ENCODE results near the gene PRDX4. TPM values are rescaled to one million over a fixed set of nuclear protein-coding genes. Genes with fewer than 3 reads are reported as not detected.

PRDX4 gene
- polyA plus RNA-seq (2011; rRNA removed) = 278 and 345 TPM in 2 replicates
- polyA minus RNA-seq (2011; rRNA and poly(A)+ RNA removed) = 35.3 and 59.6 TPM in 2 replicates

DNA sequence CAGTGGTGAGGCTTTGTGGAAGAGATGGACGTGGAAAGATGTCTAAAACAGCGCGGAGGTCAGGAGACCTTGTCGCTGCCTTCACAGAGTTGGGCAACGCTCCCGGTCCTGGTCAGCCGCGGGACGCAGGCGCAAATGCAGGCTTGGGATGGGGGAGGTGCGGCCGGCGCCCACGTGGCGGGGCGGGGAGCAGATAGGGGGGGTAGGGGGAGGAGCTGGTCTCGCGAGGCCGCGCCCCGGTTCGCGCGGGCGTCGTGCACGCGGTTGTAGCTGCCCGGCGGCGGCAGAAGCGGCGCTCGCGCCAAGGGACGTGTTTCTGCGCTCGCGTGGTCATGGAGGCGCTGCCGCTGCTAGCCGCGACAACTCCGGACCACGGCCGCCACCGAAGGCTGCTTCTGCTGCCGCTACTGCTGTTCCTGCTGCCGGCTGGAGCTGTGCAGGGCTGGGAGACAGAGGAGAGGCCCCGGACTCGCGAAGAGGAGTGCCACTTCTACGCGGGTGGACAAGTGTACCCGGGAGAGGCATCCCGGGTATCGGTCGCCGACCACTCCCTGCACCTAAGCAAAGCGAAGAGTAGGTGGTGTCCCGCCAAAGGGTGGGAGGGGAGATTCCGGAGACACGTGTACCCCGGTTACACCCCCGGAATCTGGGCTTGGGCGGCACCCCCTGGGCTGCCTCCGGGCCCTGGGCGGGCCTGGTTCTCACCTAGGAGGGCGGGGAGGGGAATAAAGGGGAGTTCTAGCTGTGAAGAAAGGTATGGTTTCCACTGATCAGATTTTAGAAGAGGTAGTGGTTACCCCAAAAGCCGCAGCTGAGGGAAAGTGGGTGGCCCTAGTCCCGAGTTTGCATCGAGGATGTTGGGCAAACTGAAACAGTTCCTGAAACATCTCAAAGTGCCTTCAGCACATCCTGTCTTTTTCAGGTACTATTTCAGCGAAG is at the start of gene PRDX4:
TSS of gene PRDX4 (plus strand) at position 255 of the 939 bp plus-strand sequence. CDS start at position 333, 78 bp downstream.
- peak within 1 kb of the TSS; percentile 39 for H3K27ac ChIP-seq (ENCODE audit: low read depth, low read length)
- ChIA-PET CTCF (interaction anchor here (1.0 kb wide), 1 partner anchor 1682 kb away, joined by 5 read pairs; no protein-coding TSS in a partner anchor), POLR2A (no interaction called here)
- peak within 1 kb of the TSS; percentile 79 for H3K4me3 ChIP-seq (ENCODE audit: low read depth, low read length)
- TF ChIP-seq, protein P1, sequence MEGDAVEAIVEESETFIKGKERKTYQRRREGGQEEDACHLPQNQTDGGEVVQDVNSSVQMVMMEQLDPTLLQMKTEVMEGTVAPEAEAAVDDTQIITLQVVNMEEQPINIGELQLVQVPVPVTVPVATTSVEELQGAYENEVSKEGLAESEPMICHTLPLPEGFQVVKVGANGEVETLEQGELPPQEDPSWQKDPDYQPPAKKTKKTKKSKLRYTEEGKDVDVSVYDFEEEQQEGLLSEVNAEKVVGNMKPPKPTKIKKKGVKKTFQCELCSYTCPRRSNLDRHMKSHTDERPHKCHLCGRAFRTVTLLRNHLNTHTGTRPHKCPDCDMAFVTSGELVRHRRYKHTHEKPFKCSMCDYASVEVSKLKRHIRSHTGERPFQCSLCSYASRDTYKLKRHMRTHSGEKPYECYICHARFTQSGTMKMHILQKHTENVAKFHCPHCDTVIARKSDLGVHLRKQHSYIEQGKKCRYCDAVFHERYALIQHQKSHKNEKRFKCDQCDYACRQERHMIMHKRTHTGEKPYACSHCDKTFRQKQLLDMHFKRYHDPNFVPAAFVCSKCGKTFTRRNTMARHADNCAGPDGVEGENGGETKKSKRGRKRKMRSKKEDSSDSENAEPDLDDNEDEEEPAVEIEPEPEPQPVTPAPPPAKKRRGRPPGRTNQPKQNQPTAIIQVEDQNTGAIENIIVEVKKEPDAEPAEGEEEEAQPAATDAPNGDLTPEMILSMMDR (IDR thresholded peaks at IDR 0.05; ENCODE audit: low read depth, low read length) = no peak
- no peaks in the 10 kb centered on the region; the same call in 1 of the 2 replicates for H3K9me3 ChIP-seq (ENCODE audit: control insufficient read depth, insufficient read depth, low read length)
- H3K27me3 ChIP-seq (ENCODE audit: control insufficient read depth, insufficient read depth, low read length) = no peaks in the 10 kb centered on the region
- peak; percentile 59 for DNase-seq (ENCODE audit: low read depth, low spot score)

DNA sequence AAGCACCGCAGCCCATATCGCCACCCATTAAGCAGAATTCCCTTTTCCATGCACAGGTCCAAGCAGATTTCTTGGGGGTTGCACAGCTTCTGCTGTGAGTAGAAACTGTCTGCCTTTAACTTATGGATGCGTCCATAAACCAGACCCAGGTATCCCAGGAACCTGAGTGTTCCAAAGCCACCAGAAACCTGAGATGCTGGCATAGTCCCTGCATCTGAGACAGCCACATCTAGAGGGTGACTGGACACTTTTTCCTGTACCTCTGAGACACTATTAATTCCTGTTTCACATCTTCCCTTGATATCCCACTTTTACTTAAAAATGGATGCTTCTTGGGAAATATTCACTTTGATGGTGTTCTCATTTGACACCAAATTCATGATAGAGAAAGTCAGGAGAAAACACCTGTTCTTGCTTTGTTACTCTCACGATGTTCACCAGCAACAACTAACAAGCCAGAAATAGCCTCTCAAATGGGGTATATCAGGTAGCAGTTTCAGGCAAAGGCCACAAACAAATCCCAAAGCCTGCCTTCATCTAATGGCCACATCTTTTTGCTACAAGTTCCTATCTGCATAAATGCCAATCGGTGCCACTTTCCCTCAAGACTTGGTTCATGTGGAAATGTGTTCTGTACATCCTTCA is 45.5 kb upstream of the PRDX4 start:
- ChIA-PET CTCF (no interaction called here), POLR2A (no interaction called here)
- no peak overlapping the region for H3K4me3 ChIP-seq (ENCODE audit: low read depth, low read length)
- DNase-seq (ENCODE audit: low read depth, low spot score) = no peak
- peaks cover 2% of the 10 kb centered on the region for H3K27me3 ChIP-seq (ENCODE audit: control insufficient read depth, insufficient read depth, low read length)
- H3K9me3 ChIP-seq (ENCODE audit: control insufficient read depth, insufficient read depth, low read length) = no peaks in the 10 kb centered on the region
- H3K27ac ChIP-seq (ENCODE audit: low read depth, low read length) = no peak overlapping the region
- TF ChIP-seq, protein P1 (IDR thresholded peaks at IDR 0.05; ENCODE audit: low read depth, low read length) = no peak

DNA sequence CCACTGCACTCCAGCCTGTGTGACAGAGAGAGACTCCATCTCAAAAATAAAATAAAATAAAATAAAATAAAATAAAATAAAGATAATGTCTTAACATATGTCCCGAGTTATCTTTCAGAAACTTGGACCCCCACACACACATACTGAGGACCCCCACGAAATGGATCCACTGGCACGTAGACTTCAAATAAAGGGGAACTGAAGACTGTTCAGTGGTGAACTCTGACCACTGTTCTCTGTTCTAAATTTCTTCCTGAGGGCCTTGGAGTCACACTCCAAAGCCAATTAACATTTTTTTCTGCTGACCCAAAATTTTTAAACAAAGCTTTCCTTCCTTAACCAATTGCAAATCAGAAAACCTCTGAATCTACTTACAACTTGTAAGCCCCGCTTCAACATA is 43.5 kb upstream of the PRDX4 start:
- TF ChIP-seq, protein P1 (IDR thresholded peaks at IDR 0.05; ENCODE audit: low read depth, low read length) = no peak
- no peak overlapping the region for H3K4me3 ChIP-seq (ENCODE audit: low read depth, low read length)
- H3K27me3 ChIP-seq (ENCODE audit: control insufficient read depth, insufficient read depth, low read length) = peaks cover 2% of the 10 kb centered on the region
- ChIA-PET POLR2A (no interaction called here), CTCF (no interaction called here)
- no peak overlapping the region for H3K27ac ChIP-seq (ENCODE audit: low read depth, low read length)
- H3K9me3 ChIP-seq (ENCODE audit: control insufficient read depth, insufficient read depth, low read length) = no peaks in the 10 kb centered on the region
- no peak for DNase-seq (ENCODE audit: low read depth, low spot score)

DNA sequence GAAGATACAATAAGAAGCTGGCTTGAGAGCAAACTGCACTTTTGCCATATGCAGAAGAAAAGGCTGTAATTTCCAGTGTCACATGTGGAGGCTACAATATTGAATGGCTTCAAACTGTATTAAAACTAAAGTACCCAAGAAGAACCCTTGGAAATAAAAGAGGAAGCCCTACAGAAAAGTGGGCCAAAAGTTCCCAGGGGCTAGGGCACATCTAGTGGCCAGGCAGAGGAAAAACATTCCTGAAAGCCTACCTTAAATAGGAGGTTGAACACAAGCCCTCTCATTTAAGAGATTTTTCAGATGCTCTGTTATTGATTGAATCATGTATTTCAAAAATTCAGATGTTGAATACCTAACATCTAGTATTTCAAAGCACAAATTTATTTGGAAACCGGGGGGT is 40.6 kb upstream of the PRDX4 start:
- TF ChIP-seq, protein P1 (IDR thresholded peaks at IDR 0.05; ENCODE audit: low read depth, low read length) = no peak
- DNase-seq (ENCODE audit: low read depth, low spot score) = no peak
- no peak overlapping the region for H3K4me3 ChIP-seq (ENCODE audit: low read depth, low read length)
- ChIA-PET POLR2A (no interaction called here), CTCF (interaction anchor here (0.5 kb wide), 1 partner anchor 1231 kb away, joined by 3 read pairs; no protein-coding TSS in a partner anchor)
- H3K9me3 ChIP-seq (ENCODE audit: control insufficient read depth, insufficient read depth, low read length) = no peaks in the 10 kb centered on the region
- no peaks in the 10 kb centered on the region for H3K27me3 ChIP-seq (ENCODE audit: control insufficient read depth, insufficient read depth, low read length)
- H3K27ac ChIP-seq (ENCODE audit: low read depth, low read length) = no peak overlapping the region

DNA sequence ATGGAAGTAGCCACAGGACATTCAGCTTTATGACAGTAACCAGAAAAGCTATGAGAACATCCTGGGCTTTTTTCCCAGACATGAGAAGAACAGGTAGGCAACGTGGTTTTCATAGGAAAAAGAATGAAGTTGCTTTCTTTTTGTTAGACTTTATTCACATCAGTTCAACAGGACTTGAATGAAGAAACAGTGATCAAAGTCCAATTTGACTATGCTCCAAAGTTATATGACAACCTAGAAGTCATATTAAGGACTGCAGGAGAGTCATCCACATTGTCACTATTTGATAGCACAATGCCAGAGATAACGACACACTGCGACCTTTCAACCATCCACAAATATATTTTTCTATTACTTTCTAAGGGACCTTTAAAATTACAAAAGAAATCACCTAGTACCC is 39.2 kb upstream of the PRDX4 start:
- ChIA-PET POLR2A (no interaction called here), CTCF (no interaction called here)
- H3K9me3 ChIP-seq (ENCODE audit: control insufficient read depth, insufficient read depth, low read length) = no peaks in the 10 kb centered on the region
- H3K27ac ChIP-seq (ENCODE audit: low read depth, low read length) = no peak overlapping the region
- TF ChIP-seq, protein P1 (IDR thresholded peaks at IDR 0.05; ENCODE audit: low read depth, low read length) = no peak
- H3K27me3 ChIP-seq (ENCODE audit: control insufficient read depth, insufficient read depth, low read length) = no peaks in the 10 kb centered on the region
- no peak overlapping the region for H3K4me3 ChIP-seq (ENCODE audit: low read depth, low read length)
- no peak for DNase-seq (ENCODE audit: low read depth, low spot score)

Measured in AG04450 (cell line).